Upper lobe of left lung (tissue), 4 donors: ENCODE data around the gene HSPA13.

ENCODE experiments used
- EP300 ChIP-seq, 4 donors: sonication (generic); formaldehyde crosslinking; IDR thresholded peaks; one replicate each; pipeline ENCODE4 v1.5.1; 2017; ENCODE audit warnings: antibody characterized with exemption in 4 of 4, control low read depth in 2 of 4
- POLR2A ChIP-seq, 4 donors: fragments of 450-650 bp; IDR thresholded peaks; one replicate each; pipeline ENCODE4 v1.5.1; 2016 to 2017; ENCODE audit warnings: antibody characterized with exemption in 4 of 4, mild to moderate bottlenecking in 2 of 4
- TF ChIP-seq, protein P1 (sequence below), 6 experiments: fragments of 450-650 bp in 4 of 6; fragments of 200-600 bp in 2 of 6; sonication (generic) in 2 of 6; IDR thresholded peaks; one replicate each; pipeline ENCODE4 v1.5.1; 2016 to 2019; ENCODE audit warnings: antibody characterized with exemption in 6 of 6

DNA sequence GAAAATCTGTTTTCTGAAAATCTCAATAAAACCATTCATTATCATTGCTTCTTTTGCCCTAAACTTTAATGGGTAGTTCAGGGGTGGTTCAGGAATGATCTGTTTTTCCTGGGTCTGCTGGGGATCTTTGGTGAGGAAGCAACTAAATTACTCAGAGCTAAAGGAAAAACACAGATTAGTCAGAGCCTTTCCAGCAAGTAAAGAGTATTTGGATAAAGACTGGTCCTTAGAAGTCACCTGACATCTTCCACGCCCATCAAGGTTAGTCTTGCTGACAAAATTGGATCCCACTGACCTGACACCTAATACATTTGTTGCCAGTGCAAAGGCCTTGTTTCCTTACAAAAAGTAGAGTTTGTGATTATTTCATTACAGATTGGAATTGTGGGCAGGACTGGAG lies 24.2 kb downstream of the HSPA13 start:
- TF ChIP-seq, protein P1, sequence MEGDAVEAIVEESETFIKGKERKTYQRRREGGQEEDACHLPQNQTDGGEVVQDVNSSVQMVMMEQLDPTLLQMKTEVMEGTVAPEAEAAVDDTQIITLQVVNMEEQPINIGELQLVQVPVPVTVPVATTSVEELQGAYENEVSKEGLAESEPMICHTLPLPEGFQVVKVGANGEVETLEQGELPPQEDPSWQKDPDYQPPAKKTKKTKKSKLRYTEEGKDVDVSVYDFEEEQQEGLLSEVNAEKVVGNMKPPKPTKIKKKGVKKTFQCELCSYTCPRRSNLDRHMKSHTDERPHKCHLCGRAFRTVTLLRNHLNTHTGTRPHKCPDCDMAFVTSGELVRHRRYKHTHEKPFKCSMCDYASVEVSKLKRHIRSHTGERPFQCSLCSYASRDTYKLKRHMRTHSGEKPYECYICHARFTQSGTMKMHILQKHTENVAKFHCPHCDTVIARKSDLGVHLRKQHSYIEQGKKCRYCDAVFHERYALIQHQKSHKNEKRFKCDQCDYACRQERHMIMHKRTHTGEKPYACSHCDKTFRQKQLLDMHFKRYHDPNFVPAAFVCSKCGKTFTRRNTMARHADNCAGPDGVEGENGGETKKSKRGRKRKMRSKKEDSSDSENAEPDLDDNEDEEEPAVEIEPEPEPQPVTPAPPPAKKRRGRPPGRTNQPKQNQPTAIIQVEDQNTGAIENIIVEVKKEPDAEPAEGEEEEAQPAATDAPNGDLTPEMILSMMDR (IDR thresholded peaks at IDR 0.05): no peak
- TF ChIP-seq POLR2A (IDR thresholded peaks at IDR 0.05) (no peak), EP300 (IDR thresholded peaks at IDR 0.05) (no peak)
